K562 (cell line): ENCODE measurements around the gene CLDN1. TPM values are rescaled to one million over a fixed set of nuclear protein-coding genes. Genes with fewer than 3 reads are reported as not detected.

Experiments used
- ATAC-seq: fragments of 200-7000 bp; cut with Tn5 transposase; 3 replicates; pipeline ENCODE4 v1.9.1; 2020; ENCODE audit warnings: moderate library complexity
- BruUV-seq: library from RNA; stranded (reverse); fragments of 400-500 nt; replicated peaks from 2 replicates; lab custom pipeline; 2021; lab: Mats Ljungman, UMichigan
- CTCF ChIA-PET: fragments of 300-600 bp; formaldehyde crosslinking; extraction: SDS; loops from one replicate; lab custom pipeline; 2021; ENCODE audit warnings: low intra/inter-chr PET ratio; lab: Yijun Ruan, JAX
- POLR2A ChIA-PET: fragments of 300-600, 350-650 bp; sonication (Branson Sonifier 250); formaldehyde crosslinking; extraction: SDS; loops from one replicate; lab custom pipeline; 2021; ENCODE audit warnings: antibody characterized with exemption, inconsistent platforms; lab: Yijun Ruan, JAX
- DNase-seq, 4 experiments: peaks; one replicate each; pipeline versions ENCODE4 v3.0.0 to v3.0.0-alpha.2; 2011 to 2018; ENCODE audit warnings: low spot score in 3 of 4, mixed read lengths in 3 of 4; ENCODE audit errors: extremely low read depth in 1 of 4
- FAIRE-seq: peaks from 2 replicates; lab custom pipeline; 2011; peaks lifted over from hg19 to GRCh38; lab: Jason Lieb, UNC
- H2AFZ ChIP-seq: 2 replicates; pipeline ENCODE4 v1.6.0; 2011; ENCODE audit warnings: low read depth, low read length, control low read depth, inconsistent platforms
- H3K27ac ChIP-seq: fragments of 200-600 bp; 3 replicates; pipeline ENCODE4 v1.8.0; 2011; ENCODE audit warnings: low read depth, mild to moderate bottlenecking, control low read depth, inconsistent platforms, low read length, moderate library complexity, mixed read lengths; ENCODE audit errors: extremely low read depth
- H3K27me3 ChIP-seq, 2 experiments: fragments of 300-600 bp in 1 of 2; 2 replicates in 1 of 2; 3 replicates in 1 of 2; pipeline versions ENCODE4 v1.6.0 to v1.8.0; 2011; ENCODE audit warnings: inconsistent platforms in 2 of 2, low read length in 2 of 2, mild to moderate bottlenecking in 1 of 2, mixed read lengths in 1 of 2, moderate library complexity in 1 of 2; ENCODE audit not compliant: control insufficient read depth in 2 of 2, insufficient read depth in 2 of 2
- H3K36me3 ChIP-seq: fragments of 300-600 bp; 3 replicates; pipeline ENCODE4 v1.8.0; 2011; ENCODE audit warnings: mild to moderate bottlenecking, low read length, inconsistent platforms; ENCODE audit not compliant: control insufficient read depth, insufficient read depth
- H3K4me1 ChIP-seq, 2 experiments: fragments of 200-600 bp in 1 of 2; replicated peaks in 1 of 2; 2 replicates in 1 of 2; 3 replicates in 1 of 2; pipeline versions ENCODE4 v1.5.1 to v1.8.0; 2011; ENCODE audit warnings: inconsistent platforms in 2 of 2, low read length in 2 of 2, mild to moderate bottlenecking in 1 of 2, mixed read lengths in 1 of 2, moderate library complexity in 1 of 2; ENCODE audit not compliant: control insufficient read depth in 2 of 2, insufficient read depth in 2 of 2
- H3K4me2 ChIP-seq: 2 replicates; pipeline ENCODE4 v1.6.1; 2011; ENCODE audit warnings: low read length, control low read depth, inconsistent platforms, mixed read lengths; ENCODE audit not compliant: insufficient read depth
- H3K4me3 ChIP-seq: fragments of 200-600 bp; sonication (generic), shearing (Covaris generic); 2 replicates; pipeline ENCODE4 v1.5.1; 2016; ENCODE audit warnings: control low read depth, inconsistent platforms
- H3K79me2 ChIP-seq: fragments of 200-600 bp; 3 replicates; pipeline ENCODE4 v1.8.0; 2011; ENCODE audit warnings: low read length, inconsistent platforms; ENCODE audit not compliant: control insufficient read depth, insufficient read depth
- H3K9ac ChIP-seq, 2 experiments: 2 replicates each; pipeline versions ENCODE4 v1.6.0 to v1.6.1; 2011; ENCODE audit warnings: low read depth in 2 of 2, low read length in 2 of 2, control low read depth in 1 of 2, inconsistent platforms in 1 of 2, mild to moderate bottlenecking in 1 of 2, mixed read lengths in 1 of 2; ENCODE audit not compliant: insufficient read depth in 1 of 2
- H3K9me1 ChIP-seq: one replicate; pipeline ENCODE4 v1.6.0; 2011; ENCODE audit warnings: inconsistent platforms, mild to moderate bottlenecking, low read length, moderate library complexity; ENCODE audit not compliant: control insufficient read depth, insufficient read depth
- H3K9me3 ChIP-seq: replicated peaks from 2 replicates; pipeline ENCODE4 v1.5.1; 2011; ENCODE audit warnings: low read depth, low read length, inconsistent platforms; ENCODE audit not compliant: control insufficient read depth, insufficient read depth
- H4K20me1 ChIP-seq: replicated peaks from 2 replicates; pipeline ENCODE4 v1.6.1; 2011; ENCODE audit warnings: low read length, inconsistent platforms, mixed read lengths; ENCODE audit not compliant: control insufficient read depth, insufficient read depth
- E2F3 ChIP-seq: fragments of 250-450 bp; sonication (Bioruptor Pico); IDR thresholded peaks from 2 replicates; pipeline ENCODE4 v1.4.0; 2020; ENCODE audit warnings: mild to moderate bottlenecking
- LARP7 ChIP-seq: fragments of 450-650 bp; IDR thresholded peaks from 2 replicates; pipeline ENCODE4 v1.6.1; 2016
- MCM3 ChIP-seq: fragments of 450-650 bp; IDR thresholded peaks from 2 replicates; pipeline ENCODE4 v1.6.1; 2016
- NONO ChIP-seq, 2 experiments: fragments of 200-400 bp in 1 of 2; fragments of 450-650 bp in 1 of 2; formaldehyde crosslinking in 1 of 2; IDR thresholded peaks; 2 replicates each; pipeline ENCODE4 v1.6.1; 2017; ENCODE audit warnings: low read depth in 2 of 2, mild to moderate bottlenecking in 2 of 2, moderate library complexity in 2 of 2, low read length in 1 of 2
- RBBP5 ChIP-seq: fragments of 200-600 bp; sonication (generic); IDR thresholded peaks from 2 replicates; pipeline ENCODE4 v1.6.1; 2012; ENCODE audit warnings: borderline replicate concordance, mild to moderate bottlenecking, low read length, control low read depth, inconsistent platforms; ENCODE audit not compliant: insufficient read depth, poor library complexity, severe bottlenecking
- SNRNP70 ChIP-seq: fragments of 200-400 bp; formaldehyde crosslinking; optimal IDR thresholded peaks from 2 replicates; pipeline ENCODE3; 2017; ENCODE audit warnings: low read depth, low read length
- ZBTB1 ChIP-seq: sonication (generic); formaldehyde crosslinking; IDR thresholded peaks from 2 replicates; pipeline ENCODE4 v1.8.1; 2023; ENCODE audit warnings: missing genetic modification reagents, low read depth, mild to moderate bottlenecking, borderline replicate concordance
- WGBS: fragments of 100-300 bp; shearing (Covaris generic); methylation state at CpG from one replicate; pipeline ENCODE4 v1.1.6; 2016; ENCODE audit warnings: low coverage, mixed read lengths; ENCODE audit not compliant: insufficient coverage; ENCODE audit errors: missing lambda C conversion rate; 5-methylcytosine and 5-hydroxymethylcytosine counted together
- in situ Hi-C: fragments of 300-500 bp; cut with MboI; formaldehyde crosslinking; loops from 4 replicates; pipeline ENCODE4 v1.15.0; 2018; ENCODE audit warnings: inconsistent platforms, mixed read lengths
- intact Hi-C: fragments of 100-400 bp; cut with micrococcal nuclease; formaldehyde crosslinking; loops from 2 replicates; pipeline ENCODE4 v1.14.2; 2022
- polyA plus RNA-seq, 8 experiments: library from polyadenylated mRNA; depleted of rRNA in 4 of 8; stranded (reverse) in 5 of 8; unstranded in 3 of 8; fragments of >200 nt; fragmentation: Nextera tagmentation in 2 of 8; fragmentation: Illumina TruSeq in 1 of 8; extraction: Ambion mirVana in 2 of 8; extraction: Trizol in 1 of 8; gene quantifications; 2 replicates each; pipeline versions ENCODE4 v1.2.1 to v1.2.3, GENCODE V29; 2011 to 2014; ENCODE audit warnings: inconsistent platforms in 1 of 8, missing spikeins in 1 of 8
- total RNA-seq, 7 experiments: library from RNA; depleted of rRNA in 6 of 7; stranded (reverse); fragments of >200 nt in 6 of 7; fragmentation: Illumina TruSeq in 2 of 7; extraction: Trizol in 2 of 7; gene quantifications; 2 replicates each; pipeline versions ENCODE4 v1.2.1 to v1.2.3, GENCODE V29; 2011 to 2021; ENCODE audit warnings: low replicate concordance in 1 of 7
- TF ChIP-seq, protein P1 (sequence below): fragments of 450-650 bp; IDR thresholded peaks from 2 replicates; pipeline ENCODE4 v1.6.1; 2016; ENCODE audit warnings: antibody characterized with exemption
- TF ChIP-seq, protein P2 (sequence below): fragments of 150-350 bp; conservative IDR thresholded peaks from 2 replicates; pipeline ENCODE4 v1.6.1; 2014; ENCODE audit warnings: low read length

The CLDN1 gene
- total and polyA plus RNA-seq, 9 of the 15 experiments (the other 6 are each of a cell fraction or from before 2014, with no cell fraction given), result 0.16 TPM; not detected in 8

GRCh38 chr3:190281308-190282051 is 40.8 kb downstream of the CLDN1 start:
- 2% methylated on average over 4 of the region's 4 CpGs for WGBS
- Histone ChIP-seq H3K27ac (no peak overlapping the region), H3K27me3 (no peaks in the 10 kb centered on the region), H4K20me1 (no peaks in the 10 kb centered on the region), H3K79me2 (no peaks in the 10 kb centered on the region), H3K9ac (no peak overlapping the region), H3K4me2 (no peak overlapping the region), H3K36me3 (no peaks in the 10 kb centered on the region), H2AFZ (no peak overlapping the region), H3K4me3 (no peak overlapping the region), H3K4me1 (no peaks in the 10 kb centered on the region), H3K9me1 (no peaks in the 10 kb centered on the region), H3K9me3 (peaks cover 2% of the 10 kb centered on the region; the same call in 1 of the 2 replicates)
- ChIA-PET POLR2A (no interaction called here), CTCF (no interaction called here)
- FAIRE-seq (no peak), DNase-seq (no peak), ATAC-seq (no peak)
- intact Hi-C loops, result no loop called here
- in situ Hi-C loops, result no loop called here
- TF ChIP-seq LARP7 (no peak), E2F3 (CRISPR knock-in tag) (no peak), NONO (IDR thresholded peaks at IDR 0.05; ENCODE audit: low read depth in 2 of 2, low read length in 1 of 2) (no peak), SNRNP70 (no peak), RBBP5 (no peak), ZBTB1 (CRISPR knock-in tag) (no peak), MCM3 (no peak)
- TF ChIP-seq, protein P1, sequence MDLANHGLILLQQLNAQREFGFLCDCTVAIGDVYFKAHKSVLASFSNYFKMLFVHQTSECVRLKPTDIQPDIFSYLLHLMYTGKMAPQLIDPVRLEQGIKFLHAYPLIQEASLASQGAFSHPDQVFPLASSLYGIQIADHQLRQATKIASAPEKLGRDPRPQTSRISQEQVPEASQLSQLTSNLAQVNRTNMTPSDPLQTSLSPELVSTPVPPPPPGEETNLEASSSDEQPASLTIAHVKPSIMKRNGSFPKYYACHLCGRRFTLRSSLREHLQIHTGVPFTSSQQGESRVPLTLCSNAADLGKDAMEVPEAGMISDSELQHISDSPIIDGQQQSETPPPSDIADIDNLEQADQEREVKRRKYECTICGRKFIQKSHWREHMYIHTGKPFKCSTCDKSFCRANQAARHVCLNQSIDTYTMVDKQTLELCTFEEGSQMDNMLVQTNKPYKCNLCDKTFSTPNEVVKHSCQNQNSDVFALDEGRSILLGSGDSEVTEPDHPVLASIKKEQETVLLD, result no peak
- TF ChIP-seq, protein P2, sequence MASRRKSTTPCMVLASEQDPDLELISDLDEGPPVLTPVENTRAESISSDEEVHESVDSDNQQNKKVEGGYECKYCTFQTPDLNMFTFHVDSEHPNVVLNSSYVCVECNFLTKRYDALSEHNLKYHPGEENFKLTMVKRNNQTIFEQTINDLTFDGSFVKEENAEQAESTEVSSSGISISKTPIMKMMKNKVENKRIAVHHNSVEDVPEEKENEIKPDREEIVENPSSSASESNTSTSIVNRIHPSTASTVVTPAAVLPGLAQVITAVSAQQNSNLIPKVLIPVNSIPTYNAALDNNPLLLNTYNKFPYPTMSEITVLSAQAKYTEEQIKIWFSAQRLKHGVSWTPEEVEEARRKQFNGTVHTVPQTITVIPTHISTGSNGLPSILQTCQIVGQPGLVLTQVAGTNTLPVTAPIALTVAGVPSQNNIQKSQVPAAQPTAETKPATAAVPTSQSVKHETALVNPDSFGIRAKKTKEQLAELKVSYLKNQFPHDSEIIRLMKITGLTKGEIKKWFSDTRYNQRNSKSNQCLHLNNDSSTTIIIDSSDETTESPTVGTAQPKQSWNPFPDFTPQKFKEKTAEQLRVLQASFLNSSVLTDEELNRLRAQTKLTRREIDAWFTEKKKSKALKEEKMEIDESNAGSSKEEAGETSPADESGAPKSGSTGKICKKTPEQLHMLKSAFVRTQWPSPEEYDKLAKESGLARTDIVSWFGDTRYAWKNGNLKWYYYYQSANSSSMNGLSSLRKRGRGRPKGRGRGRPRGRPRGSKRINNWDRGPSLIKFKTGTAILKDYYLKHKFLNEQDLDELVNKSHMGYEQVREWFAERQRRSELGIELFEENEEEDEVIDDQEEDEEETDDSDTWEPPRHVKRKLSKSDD, result no peak
- BruUV-seq, result no TSS peak
